Body of pancreas (tissue), 4 donors: ENCODE results near the gene DCBLD1.

Experiments
- POLR2A ChIP-seq, 3 donors: fragments of 450-650 bp; IDR thresholded peaks; one replicate each; pipeline ENCODE4 v1.6.1; 2016; ENCODE audit warnings: antibody characterized with exemption in 3 of 3, mild to moderate bottlenecking in 2 of 3
- TF ChIP-seq, protein P1 (sequence below), 7 experiments: fragments of 450-650 bp in 4 of 7; fragments of 200-600 bp in 3 of 7; sonication (generic) in 3 of 7; IDR thresholded peaks; one replicate each; pipeline ENCODE4 v1.5.1; 2016 to 2019; ENCODE audit warnings: antibody characterized with exemption in 7 of 7

DNA sequence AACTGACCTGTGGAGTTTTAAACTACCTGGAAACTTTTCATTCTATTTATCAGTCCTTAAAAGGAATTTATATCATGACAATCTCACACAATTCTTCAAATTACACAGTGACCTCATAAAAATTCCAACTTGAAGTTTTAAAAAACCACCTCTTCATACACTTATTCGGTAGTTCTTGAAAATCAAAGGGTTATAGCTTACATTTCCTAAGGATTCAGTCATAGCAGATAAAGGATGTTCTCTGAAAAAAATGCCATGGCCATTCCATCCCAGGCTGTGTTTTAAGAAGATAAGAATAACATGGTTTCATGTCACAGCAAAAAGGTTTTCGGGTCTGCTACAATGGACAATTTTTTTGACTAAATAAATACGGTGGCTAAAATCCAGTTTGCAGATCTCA is 78.7 kb downstream of the DCBLD1 start:
- TF ChIP-seq, protein P1, sequence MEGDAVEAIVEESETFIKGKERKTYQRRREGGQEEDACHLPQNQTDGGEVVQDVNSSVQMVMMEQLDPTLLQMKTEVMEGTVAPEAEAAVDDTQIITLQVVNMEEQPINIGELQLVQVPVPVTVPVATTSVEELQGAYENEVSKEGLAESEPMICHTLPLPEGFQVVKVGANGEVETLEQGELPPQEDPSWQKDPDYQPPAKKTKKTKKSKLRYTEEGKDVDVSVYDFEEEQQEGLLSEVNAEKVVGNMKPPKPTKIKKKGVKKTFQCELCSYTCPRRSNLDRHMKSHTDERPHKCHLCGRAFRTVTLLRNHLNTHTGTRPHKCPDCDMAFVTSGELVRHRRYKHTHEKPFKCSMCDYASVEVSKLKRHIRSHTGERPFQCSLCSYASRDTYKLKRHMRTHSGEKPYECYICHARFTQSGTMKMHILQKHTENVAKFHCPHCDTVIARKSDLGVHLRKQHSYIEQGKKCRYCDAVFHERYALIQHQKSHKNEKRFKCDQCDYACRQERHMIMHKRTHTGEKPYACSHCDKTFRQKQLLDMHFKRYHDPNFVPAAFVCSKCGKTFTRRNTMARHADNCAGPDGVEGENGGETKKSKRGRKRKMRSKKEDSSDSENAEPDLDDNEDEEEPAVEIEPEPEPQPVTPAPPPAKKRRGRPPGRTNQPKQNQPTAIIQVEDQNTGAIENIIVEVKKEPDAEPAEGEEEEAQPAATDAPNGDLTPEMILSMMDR (IDR thresholded peaks at IDR 0.05), result no peak
- TF ChIP-seq POLR2A (IDR thresholded peaks at IDR 0.05), result no peak
